GM10266 (cell line): ENCODE data around the gene CSNK1D.
"Not testable (repeated sequence)": the region's sequence is repeated elsewhere in the genome, so short reads cannot be mapped to it uniquely, and the experiment has no call there.

ENCODE experiments used
- DNase-seq: peaks from one replicate; pipeline ENCODE4 v3.0.0; 2012; ENCODE audit errors: extremely low spot score
- TF ChIP-seq, protein P1 (sequence below): IDR thresholded peaks from 2 replicates; pipeline ENCODE4 v1.5.1; 2012; ENCODE audit warnings: mild to moderate bottlenecking, low read depth; ENCODE audit not compliant: control insufficient read depth, insufficient read depth; ENCODE audit errors: missing control alignments

Gene CSNK1D

DNA sequence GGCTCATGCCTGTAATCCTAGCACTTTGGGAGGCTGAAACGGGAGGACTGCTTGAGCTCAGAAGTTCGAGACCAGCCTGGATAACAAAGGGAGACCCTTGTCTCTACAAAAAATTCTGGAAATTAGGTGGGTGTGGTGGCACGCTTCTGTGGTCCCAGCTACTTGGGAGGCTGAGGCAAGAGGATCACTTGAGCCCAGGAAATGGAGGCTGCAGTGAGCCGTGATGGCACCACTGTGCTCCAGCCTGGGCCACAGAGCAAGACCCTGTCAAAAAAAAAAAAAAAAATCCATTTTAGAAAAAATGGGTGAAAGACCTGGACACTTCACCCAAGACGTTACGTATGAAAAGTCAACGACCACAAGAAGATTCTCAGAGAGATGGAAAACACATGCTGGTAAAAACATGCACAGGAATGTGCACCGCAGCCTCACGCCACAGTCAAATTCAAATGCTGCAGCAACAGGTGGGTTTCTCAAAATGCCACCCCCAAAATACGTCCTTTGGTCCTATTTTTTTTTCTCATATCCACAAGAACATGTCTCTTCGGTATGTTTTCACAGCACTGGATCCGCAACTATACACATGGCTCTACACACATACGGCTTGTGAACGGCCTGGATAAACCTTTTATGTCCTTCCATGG lies 17.1 kb downstream of the CSNK1D start:
- no peak for DNase-seq
- TF ChIP-seq, protein P1, sequence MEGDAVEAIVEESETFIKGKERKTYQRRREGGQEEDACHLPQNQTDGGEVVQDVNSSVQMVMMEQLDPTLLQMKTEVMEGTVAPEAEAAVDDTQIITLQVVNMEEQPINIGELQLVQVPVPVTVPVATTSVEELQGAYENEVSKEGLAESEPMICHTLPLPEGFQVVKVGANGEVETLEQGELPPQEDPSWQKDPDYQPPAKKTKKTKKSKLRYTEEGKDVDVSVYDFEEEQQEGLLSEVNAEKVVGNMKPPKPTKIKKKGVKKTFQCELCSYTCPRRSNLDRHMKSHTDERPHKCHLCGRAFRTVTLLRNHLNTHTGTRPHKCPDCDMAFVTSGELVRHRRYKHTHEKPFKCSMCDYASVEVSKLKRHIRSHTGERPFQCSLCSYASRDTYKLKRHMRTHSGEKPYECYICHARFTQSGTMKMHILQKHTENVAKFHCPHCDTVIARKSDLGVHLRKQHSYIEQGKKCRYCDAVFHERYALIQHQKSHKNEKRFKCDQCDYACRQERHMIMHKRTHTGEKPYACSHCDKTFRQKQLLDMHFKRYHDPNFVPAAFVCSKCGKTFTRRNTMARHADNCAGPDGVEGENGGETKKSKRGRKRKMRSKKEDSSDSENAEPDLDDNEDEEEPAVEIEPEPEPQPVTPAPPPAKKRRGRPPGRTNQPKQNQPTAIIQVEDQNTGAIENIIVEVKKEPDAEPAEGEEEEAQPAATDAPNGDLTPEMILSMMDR, result no peak

DNA sequence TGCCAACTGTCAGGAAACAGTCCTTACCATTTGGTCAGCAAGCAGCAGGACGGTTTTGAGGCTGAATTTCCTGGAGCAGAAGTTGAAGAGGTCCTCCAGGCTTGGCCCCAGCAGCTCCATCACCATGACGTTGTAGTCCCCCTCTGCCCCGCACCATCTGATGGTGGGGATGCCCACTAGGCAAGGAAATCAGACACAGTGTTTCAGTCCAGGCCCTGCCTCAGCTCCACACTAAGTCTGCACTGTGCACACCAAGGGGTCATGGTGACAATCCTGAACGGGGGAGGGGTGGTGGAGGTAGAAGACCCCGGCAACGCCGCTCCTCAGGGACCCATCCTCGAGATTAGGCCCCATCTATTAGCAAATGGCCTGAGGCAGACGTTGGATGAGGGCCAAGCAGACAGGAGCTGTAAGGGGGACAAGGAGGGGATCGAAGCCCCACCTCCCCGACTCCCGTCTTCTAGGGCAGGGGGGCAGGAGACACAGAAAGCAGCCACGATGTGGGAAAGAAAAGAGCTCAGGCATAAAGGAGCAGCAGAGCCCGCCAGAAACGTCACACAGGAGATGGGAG lies 18.0 kb downstream of the CSNK1D start:
- no peak for DNase-seq
- TF ChIP-seq, protein P1, result no peak

DNA sequence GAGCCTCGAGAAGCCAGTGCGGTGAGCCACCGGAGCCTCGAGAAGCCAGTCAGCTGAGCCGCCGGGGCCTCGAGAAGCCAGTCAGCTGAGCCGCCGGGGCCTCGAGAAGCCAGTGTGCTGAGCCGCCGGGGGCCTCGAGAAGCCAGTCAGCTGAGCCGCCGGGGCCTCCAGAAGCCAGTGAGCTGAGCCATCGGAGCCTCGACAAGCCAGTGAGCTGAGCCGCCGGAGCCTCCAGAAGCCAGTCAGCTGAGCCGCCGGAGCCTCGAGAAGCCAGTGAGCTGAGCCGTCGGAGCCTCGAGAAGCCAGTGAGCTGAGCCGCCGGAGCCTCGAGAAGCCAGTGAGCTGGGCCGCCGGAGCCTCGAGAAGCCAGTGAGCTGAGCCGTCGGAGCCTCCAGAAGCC lies 18.8 kb downstream of the CSNK1D start:
- DNase-seq, result not testable (repeated sequence)

DNA sequence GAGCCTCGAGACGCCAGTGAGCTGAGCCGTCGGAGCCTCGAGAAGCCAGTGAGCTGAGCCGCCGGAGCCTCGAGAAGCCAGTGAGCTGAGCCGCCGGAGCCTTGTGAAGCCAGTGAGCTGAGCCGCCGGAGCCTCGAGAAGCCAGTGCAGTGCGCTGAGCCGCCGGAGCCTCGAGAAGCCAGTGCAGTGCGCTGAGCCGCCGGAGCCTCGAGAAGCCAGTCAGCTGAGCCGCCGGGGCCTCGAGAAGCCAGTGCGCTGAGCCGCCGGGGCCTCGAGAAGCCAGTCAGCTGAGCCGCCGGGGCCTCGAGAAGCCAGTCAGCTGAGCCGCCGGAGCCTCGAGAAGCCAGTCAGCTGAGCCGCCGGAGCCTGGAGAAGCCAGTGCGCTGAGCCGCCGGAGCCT lies 19.4 kb downstream of the CSNK1D start:
- DNase-seq, result not testable (repeated sequence)

DNA sequence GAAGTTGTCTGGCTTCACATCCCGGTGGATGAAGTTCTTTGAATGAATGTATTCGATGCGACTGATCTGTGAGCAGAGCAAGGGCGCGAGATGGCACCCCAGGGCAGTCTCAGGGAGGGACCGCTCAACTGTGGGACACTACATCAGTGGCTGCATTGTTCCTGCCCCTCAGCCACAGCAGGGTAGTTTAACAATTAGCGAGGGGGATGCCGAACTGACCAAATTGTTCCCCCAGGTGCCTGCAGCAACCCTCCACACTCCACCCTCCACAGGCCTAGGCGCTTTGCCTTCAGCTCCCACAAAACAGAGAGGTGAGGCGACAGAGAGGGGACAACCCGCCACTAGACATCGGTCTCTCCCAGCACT lies 20.3 kb downstream of the CSNK1D start:
- TF ChIP-seq, protein P1, result no peak
- no peak for DNase-seq

DNA sequence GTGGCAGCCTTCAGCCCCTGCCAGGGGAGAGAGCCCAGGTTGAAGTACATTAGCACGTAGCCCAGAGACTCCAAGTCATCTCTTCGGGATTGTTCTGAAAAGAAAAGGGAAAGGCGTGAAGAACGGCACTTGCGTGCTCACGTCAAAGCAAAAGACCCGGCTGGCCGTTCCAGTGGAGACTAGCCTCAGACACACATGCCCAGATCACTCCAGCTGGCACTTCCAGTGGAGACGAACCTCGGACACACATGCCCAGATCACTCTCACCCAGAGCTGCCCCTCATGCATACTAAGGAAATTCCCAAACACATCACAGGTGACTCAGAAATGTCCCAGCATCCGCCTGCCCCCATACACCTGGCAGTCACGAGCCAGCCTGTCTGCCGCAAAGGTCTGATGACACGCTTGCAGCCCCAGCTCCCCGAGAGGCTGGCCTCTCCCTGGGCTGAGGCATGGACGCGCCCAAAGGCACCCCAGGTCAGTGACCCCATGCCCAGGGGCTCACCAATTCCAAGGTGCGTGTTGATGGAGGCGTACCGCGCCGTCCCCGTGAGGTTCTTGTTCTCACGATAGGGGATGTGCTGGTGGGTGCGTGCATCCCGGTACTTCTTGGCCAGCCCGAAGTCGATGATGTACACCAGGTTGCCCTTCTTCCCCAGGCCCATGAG lies 20.9 kb downstream of the CSNK1D start:
- TF ChIP-seq, protein P1, result no peak
- DNase-seq, result no peak

DNA sequence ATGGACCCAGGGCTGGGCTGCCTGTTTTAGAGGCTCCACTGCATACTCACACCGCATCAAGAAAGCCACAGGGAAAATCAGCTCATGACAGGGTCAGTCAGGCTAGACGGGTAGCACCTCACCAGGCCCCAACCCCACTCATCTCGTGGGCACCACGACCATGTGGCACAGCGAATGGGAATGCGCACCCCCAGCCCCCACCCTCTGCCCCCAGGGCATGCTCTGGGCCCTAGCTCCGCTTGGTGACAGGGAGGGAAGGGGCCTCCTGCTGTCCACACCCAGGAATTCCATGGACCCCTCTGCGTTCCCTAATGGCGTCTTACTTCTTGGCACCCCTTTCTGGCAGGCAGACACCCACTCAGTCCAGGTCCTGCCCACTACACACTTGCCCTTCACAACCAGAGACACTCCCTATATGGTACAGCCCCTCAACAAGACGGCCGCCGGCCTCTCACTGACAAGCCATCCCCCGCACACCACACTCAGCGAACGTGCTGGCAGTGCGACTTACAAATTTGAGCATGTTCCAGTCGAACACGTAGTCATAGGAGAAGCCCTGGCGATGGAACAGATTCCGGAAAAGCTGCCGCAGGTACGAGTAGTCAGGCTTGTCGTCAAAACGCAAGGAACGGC lies 22.5 kb downstream of the CSNK1D start:
- TF ChIP-seq, protein P1, result no peak
- DNase-seq, result no peak

DNA sequence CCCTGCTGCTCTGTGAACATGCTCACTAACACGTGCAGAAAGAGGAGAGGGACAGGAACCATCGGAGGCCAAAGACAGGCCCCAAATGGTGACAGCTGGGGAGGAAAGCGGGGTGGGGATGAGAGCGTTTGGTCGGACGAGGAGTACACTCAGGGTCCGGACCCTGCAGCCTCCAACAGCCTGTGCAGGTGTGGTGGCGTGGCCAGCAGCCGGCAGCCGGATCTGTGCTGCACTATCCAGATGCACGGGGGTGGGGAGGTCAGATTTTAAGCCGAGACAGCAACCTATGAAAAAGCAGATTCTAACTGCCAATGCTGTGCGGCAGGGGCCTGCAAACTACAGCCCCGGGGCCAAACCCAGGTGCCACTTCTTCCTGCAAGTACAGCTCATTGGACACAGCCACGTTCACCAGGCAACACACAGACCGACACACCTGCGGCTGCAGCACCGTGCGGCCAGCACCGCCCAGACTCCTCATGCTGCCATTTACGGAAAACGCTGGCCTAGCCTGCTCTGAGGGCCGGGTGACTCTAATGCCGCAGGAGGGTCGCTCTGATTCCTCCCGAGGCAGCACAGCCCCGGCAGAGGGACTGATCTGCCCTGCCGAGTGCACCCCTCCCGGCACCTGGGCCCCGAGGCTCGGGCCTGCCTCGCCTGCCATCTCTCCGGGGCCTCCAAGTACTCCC lies 23.5 kb downstream of the CSNK1D start:
- DNase-seq, result no peak
- TF ChIP-seq, protein P1, result no peak
